Thyroid gland (tissue), 4 donors: ENCODE measurements around the gene RAB40A. TPM values are rescaled to one million over a fixed set of nuclear protein-coding genes. Genes with fewer than 3 reads are reported as not detected.
A peak's percentile ranks its signal among the peaks of the same experiment; 100 is the strongest.

Experiments used
- DNase-seq, 2 donors: peaks; one replicate each; pipeline ENCODE4 v3.0.0-alpha.2; 2019
- H3K27ac ChIP-seq, 3 donors: fragments of 200-600 bp; sonication (generic); 1 replicate in 2 of 3; 2 replicates in 1 of 3; pipeline ENCODE4 v1.5.1; 2016 to 2019; ENCODE audit warnings: mild to moderate bottlenecking in 1 of 3, moderate library complexity in 1 of 3
- H3K27me3 ChIP-seq: fragments of 200-600 bp; sonication (generic); one replicate; pipeline ENCODE4 v1.5.1; 2019
- H3K36me3 ChIP-seq, 2 donors: fragments of 200-600 bp; sonication (generic); one replicate each; pipeline ENCODE4 v1.5.1; 2016 to 2019
- H3K4me1 ChIP-seq, 2 donors: fragments of 200-600 bp; sonication (generic); one replicate each; pipeline ENCODE4 v1.5.1; 2017 to 2019
- H3K4me3 ChIP-seq, 3 donors: fragments of 200-600 bp; sonication (generic); replicated peaks in 1 of 3; 1 replicate in 2 of 3; 2 replicates in 1 of 3; pipeline ENCODE4 v1.5.1; 2016; ENCODE audit warnings: mild to moderate bottlenecking in 1 of 3
- H3K9me3 ChIP-seq: fragments of 200-600 bp; sonication (generic); one replicate; pipeline ENCODE4 v1.5.1; 2017
- POLR2A ChIP-seq, 2 donors: fragments of 450-650 bp; IDR thresholded peaks; one replicate each; pipeline ENCODE4 v1.6.1; 2017; ENCODE audit warnings: antibody characterized with exemption in 2 of 2, mild to moderate bottlenecking in 2 of 2, moderate library complexity in 1 of 2
- WGBS, 2 donors: methylation state at CpG; one replicate each; pipeline ENCODE4 v1.1.5; 2017; 5-methylcytosine and 5-hydroxymethylcytosine counted together
- intact Hi-C: fragments of 100-400 bp; cut with DNase I; formaldehyde crosslinking; loops from one replicate; pipeline ENCODE4 v1.15.1; 2023
- total RNA-seq, 4 donors: library from RNA; depleted of rRNA; stranded (reverse); fragments of >200 nt; gene quantifications; one replicate each; pipeline ENCODE4 v1.2.3, GENCODE V29; 2016
- TF ChIP-seq, protein P1 (sequence below), 6 experiments: fragments of 200-600 bp in 3 of 6; fragments of 450-650 bp in 3 of 6; sonication (generic) in 3 of 6; IDR thresholded peaks; one replicate each; pipeline ENCODE4 v1.5.1; 2016 to 2019; ENCODE audit warnings: antibody characterized with exemption in 6 of 6, mild to moderate bottlenecking in 2 of 6, inconsistent platforms in 1 of 6, moderate library complexity in 1 of 6

RAB40A gene
- total RNA-seq, 4 donors from 2014 or later: 0.33 to 0.71 (median 0.58) TPM

DNA sequence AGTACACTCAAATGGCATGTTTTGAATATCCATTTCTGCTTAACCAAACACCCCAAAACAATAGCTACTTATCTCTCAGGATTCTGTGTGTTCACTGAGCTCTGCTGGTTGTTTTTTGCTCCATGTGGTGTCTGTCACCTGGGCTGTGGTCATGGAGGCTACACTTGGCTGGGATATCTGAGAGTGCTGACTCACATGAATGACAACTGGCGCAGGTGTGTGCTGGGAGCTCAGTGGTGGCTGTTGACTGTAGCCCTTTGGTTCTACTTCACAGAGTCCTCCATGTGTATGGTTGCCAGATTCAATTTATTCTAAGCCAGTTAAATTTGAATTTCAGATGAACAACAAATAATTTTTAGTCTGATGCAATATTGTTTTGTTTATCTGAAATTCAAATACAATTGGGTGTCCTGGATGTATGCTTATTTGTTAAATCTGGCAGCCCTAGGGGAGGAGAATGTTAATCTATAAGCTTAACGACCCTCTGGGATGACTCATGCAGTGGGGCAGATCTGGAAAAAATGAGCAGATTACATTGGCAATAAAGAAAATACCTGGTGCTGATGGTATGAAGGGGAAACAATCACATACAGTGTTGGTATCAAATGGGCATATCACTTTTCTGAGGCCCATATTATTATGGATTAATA, 37.8 kb upstream of the RAB40A start:
- no peak overlapping the region for H3K4me3 ChIP-seq
- H3K27ac ChIP-seq: no peak overlapping the region
- no peaks in the 10 kb centered on the region for H3K36me3 ChIP-seq
- no peaks in the 10 kb centered on the region for H3K4me1 ChIP-seq
- 29 to 60% methylated on average over 2 of the region's 2 CpGs for WGBS, 2 donors
- no peaks in the 10 kb centered on the region for H3K9me3 ChIP-seq
- DNase-seq: peak; percentile 13 to 44
- no peaks in the 10 kb centered on the region for H3K27me3 ChIP-seq
- TF ChIP-seq POLR2A (IDR thresholded peaks at IDR 0.05): no peak
- TF ChIP-seq, protein P1, sequence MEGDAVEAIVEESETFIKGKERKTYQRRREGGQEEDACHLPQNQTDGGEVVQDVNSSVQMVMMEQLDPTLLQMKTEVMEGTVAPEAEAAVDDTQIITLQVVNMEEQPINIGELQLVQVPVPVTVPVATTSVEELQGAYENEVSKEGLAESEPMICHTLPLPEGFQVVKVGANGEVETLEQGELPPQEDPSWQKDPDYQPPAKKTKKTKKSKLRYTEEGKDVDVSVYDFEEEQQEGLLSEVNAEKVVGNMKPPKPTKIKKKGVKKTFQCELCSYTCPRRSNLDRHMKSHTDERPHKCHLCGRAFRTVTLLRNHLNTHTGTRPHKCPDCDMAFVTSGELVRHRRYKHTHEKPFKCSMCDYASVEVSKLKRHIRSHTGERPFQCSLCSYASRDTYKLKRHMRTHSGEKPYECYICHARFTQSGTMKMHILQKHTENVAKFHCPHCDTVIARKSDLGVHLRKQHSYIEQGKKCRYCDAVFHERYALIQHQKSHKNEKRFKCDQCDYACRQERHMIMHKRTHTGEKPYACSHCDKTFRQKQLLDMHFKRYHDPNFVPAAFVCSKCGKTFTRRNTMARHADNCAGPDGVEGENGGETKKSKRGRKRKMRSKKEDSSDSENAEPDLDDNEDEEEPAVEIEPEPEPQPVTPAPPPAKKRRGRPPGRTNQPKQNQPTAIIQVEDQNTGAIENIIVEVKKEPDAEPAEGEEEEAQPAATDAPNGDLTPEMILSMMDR (IDR thresholded peaks at IDR 0.05): no peak
- intact Hi-C loops: no loop called here

- Histone ChIP-seq H3K4me3 (peak overlapping the region in 1 of 3 donors; percentile 16), H3K27me3 (no peaks in the 10 kb centered on the region), H3K4me1 (no peaks in the 10 kb centered on the region), H3K36me3 (no peaks in the 10 kb centered on the region), H3K27ac (no peak overlapping the region), H3K9me3 (no peaks in the 10 kb centered on the region)
- peak; percentile 26 to 34 for DNase-seq
- 2 to 8% methylated on average over 15 of the region's 19 CpGs for WGBS, 2 donors
- TF ChIP-seq POLR2A (IDR thresholded peaks at IDR 0.05): no peak
- TF ChIP-seq, protein P1 (IDR thresholded peaks at IDR 0.05): no peak
- intact Hi-C loops: no loop called here
These were observed 35.6 kb upstream of the RAB40A start for GRCh38 chrX:103554687-103555424.

GRCh38 chrX:103552236-103552635, 32.9 kb upstream of the RAB40A start:
- H3K4me3 ChIP-seq: no peak overlapping the region
- 87 to 100% methylated on average over 1 of the region's 1 CpG for WGBS, 2 donors
- H3K27ac ChIP-seq: no peak overlapping the region
- H3K27me3 ChIP-seq: no peaks in the 10 kb centered on the region
- intact Hi-C loops: no loop called here
- no peaks in the 10 kb centered on the region for H3K36me3 ChIP-seq
- H3K4me1 ChIP-seq: no peaks in the 10 kb centered on the region
- no peak for DNase-seq
- no peak for TF ChIP-seq POLR2A (IDR thresholded peaks at IDR 0.05)
- TF ChIP-seq, protein P1 (IDR thresholded peaks at IDR 0.05): no peak
- no peaks in the 10 kb centered on the region for H3K9me3 ChIP-seq

GRCh38 chrX:103550415-103551051, 31.2 kb upstream of the RAB40A start:
- Histone ChIP-seq H3K4me1 (no peaks in the 10 kb centered on the region), H3K27me3 (no peaks in the 10 kb centered on the region), H3K9me3 (no peaks in the 10 kb centered on the region), H3K36me3 (no peaks in the 10 kb centered on the region), H3K27ac (no peak overlapping the region), H3K4me3 (no peak overlapping the region)
- WGBS, 2 donors: 69 to 71% methylated on average over 3 of the region's 3 CpGs
- TF ChIP-seq POLR2A (IDR thresholded peaks at IDR 0.05): no peak
- no peak for DNase-seq
- intact Hi-C loops: no loop called here

DNA sequence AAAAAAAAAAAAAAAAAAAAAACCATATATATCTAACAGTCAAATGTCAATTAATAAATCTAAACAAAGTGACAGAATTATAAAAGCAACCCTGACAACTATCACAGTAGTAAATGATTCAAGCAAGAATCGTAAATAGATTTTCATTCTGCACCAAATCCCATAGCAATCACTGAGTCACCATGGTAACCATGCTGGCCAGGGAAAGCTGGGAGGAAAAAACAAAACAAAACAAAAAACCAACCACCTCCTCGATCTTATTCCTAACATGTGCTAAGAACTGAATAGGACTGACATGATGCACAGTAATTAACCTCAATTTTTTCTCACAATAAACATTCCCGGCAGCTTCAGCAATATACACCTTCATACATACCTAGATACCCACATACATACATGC, 30.6 kb upstream of the RAB40A start:
- intact Hi-C loops: no loop called here
- H3K36me3 ChIP-seq: no peaks in the 10 kb centered on the region
- no peak overlapping the region for H3K27ac ChIP-seq

More for the DNA sequence above, 30.6 kb upstream of the RAB40A start:
- Histone ChIP-seq H3K4me1 (no peaks in the 10 kb centered on the region), H3K27me3 (no peaks in the 10 kb centered on the region), H3K9me3 (no peaks in the 10 kb centered on the region), H3K4me3 (no peak overlapping the region)
- no peak for DNase-seq
- 69 to 76% methylated on average over 3 of the region's 3 CpGs for WGBS, 2 donors
- no peak for TF ChIP-seq POLR2A (IDR thresholded peaks at IDR 0.05)
- TF ChIP-seq, protein P1 (IDR thresholded peaks at IDR 0.05): no peak
